ENCODE results near the gene BICDL1. TPM values are rescaled to one million over a fixed set of nuclear protein-coding genes. Genes with fewer than 3 reads are reported as not detected.
"Not testable (repeated sequence)": the region's sequence is repeated elsewhere in the genome, so short reads cannot be mapped to it uniquely, and the experiment has no call there.

The BICDL1 gene
- total RNA-seq, 1 experiment from 2014 or later: 3.6 TPM

DNA sequence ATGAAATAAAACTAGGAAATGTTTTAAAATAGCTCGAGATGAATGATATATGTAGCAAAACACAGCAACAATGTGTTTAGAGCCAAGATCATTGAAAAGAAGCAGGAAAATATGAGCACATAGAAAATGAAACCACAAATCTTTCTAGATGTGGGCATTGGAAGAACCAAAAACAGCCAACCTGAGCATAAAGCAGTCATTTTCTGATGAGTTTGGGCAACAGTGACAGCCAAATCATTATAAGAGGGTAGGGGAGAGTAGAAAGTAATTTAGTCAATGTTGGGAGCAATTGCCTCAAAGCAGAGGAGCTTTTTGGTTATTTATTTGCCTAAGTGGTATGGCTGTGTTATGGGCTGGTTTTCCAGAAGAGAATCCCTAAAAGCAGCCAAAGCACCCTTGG is 8.8 kb upstream of the BICDL1 start:
- H3K4me3 ChIP-seq (ENCODE audit: low read length): no peak overlapping the region
- H3K36me3 ChIP-seq (ENCODE audit: low read depth, low read length): no peaks in the 10 kb centered on the region
- no peaks in the 10 kb centered on the region for H3F3A ChIP-seq (ENCODE audit: low read length, unreplicated experiment)
- no peaks in the 10 kb centered on the region for H3K79me2 ChIP-seq (ENCODE audit: low read length)
- no peaks in the 10 kb centered on the region for H4K20me1 ChIP-seq (ENCODE audit: low read length)
- H2AFZ ChIP-seq (ENCODE audit: low read length): no peak overlapping the region
- H3K27me3 ChIP-seq (ENCODE audit: low read length): peaks cover 31% of the 10 kb centered on the region
- H3K9ac ChIP-seq (ENCODE audit: low read length): no peak overlapping the region
- no peaks in the 10 kb centered on the region for H3K4me1 ChIP-seq (ENCODE audit: insufficient read depth, low read length)
- CTCF ChIA-PET: interaction anchor here (1.4 kb wide), 1 partner anchor 41 kb away, joined by 4 read pairs; no protein-coding TSS in a partner anchor
- TF ChIP-seq, protein P1, sequence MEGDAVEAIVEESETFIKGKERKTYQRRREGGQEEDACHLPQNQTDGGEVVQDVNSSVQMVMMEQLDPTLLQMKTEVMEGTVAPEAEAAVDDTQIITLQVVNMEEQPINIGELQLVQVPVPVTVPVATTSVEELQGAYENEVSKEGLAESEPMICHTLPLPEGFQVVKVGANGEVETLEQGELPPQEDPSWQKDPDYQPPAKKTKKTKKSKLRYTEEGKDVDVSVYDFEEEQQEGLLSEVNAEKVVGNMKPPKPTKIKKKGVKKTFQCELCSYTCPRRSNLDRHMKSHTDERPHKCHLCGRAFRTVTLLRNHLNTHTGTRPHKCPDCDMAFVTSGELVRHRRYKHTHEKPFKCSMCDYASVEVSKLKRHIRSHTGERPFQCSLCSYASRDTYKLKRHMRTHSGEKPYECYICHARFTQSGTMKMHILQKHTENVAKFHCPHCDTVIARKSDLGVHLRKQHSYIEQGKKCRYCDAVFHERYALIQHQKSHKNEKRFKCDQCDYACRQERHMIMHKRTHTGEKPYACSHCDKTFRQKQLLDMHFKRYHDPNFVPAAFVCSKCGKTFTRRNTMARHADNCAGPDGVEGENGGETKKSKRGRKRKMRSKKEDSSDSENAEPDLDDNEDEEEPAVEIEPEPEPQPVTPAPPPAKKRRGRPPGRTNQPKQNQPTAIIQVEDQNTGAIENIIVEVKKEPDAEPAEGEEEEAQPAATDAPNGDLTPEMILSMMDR (conservative IDR thresholded peaks at IDR 0.05; ENCODE audit: low read depth, low read length): no peak
- no peak for TF ChIP-seq EZH2phosphoT487 (IDR thresholded peaks at IDR 0.05; ENCODE audit: borderline replicate concordance, low read length)
- no peak for TF ChIP-seq EZH2 (IDR thresholded peaks at IDR 0.05; ENCODE audit: low read length, unreplicated experiment)
- no peaks in the 10 kb centered on the region for H3K9me2 ChIP-seq (replicated peaks; ENCODE audit: low read length)
- ATAC-seq (no peak), DNase-seq (no peak)
- POLR2A ChIA-PET (ENCODE audit: unreplicated experiment): no interaction called here
- intact Hi-C loops (cut with micrococcal nuclease): no loop called here
- H3K27ac ChIP-seq (ENCODE audit: low read length): no peak overlapping the region
- H3K4me2 ChIP-seq (ENCODE audit: low read length): no peak overlapping the region
- H3K9me3 ChIP-seq (ENCODE audit: low read length): no peaks in the 10 kb centered on the region
- no TSS peak for BruUV-seq (replicated peaks)

GRCh38 chr12:119980702-119981101 is 8.3 kb upstream of the BICDL1 start:
- H3K9me2 ChIP-seq (replicated peaks; ENCODE audit: low read length); POLR2A ChIA-PET (ENCODE audit: unreplicated experiment); H3K4me1 ChIP-seq (ENCODE audit: insufficient read depth, low read length); H3F3A ChIP-seq (ENCODE audit: low read length, unreplicated experiment); DNase-seq; H4K20me1 ChIP-seq (ENCODE audit: low read length); H2AFZ ChIP-seq (ENCODE audit: low read length); ATAC-seq; H3K9me3 ChIP-seq (ENCODE audit: low read length); H3K79me2 ChIP-seq (ENCODE audit: low read length); H3K27ac ChIP-seq (ENCODE audit: low read length); BruUV-seq (replicated peaks); H3K36me3 ChIP-seq (ENCODE audit: low read depth, low read length); H3K4me3 ChIP-seq (ENCODE audit: low read length); H3K4me2 ChIP-seq (ENCODE audit: low read length); intact Hi-C loops (cut with micrococcal nuclease); H3K9ac ChIP-seq (ENCODE audit: low read length): not testable (repeated sequence)
- CTCF ChIA-PET: interaction anchor here (0.6 to 1.4 kb wide), 2 partner anchors 41 to 111 kb away, joined by 4 to 12 read pairs; no protein-coding TSS in a partner anchor
- peaks cover 31% of the 10 kb centered on the region for H3K27me3 ChIP-seq (ENCODE audit: low read length)

- peak overlapping the region; percentile 38; the same call in 1 of the 2 replicates for H2AFZ ChIP-seq (ENCODE audit: low read length)
- no peak for DNase-seq
- no peaks in the 10 kb centered on the region for H3K36me3 ChIP-seq (ENCODE audit: low read depth, low read length)
- peaks cover 17% of the 10 kb centered on the region for H3K4me1 ChIP-seq (ENCODE audit: insufficient read depth, low read length)
- H3K9me2 ChIP-seq (replicated peaks; ENCODE audit: low read length): no peaks in the 10 kb centered on the region
- H4K20me1 ChIP-seq (ENCODE audit: low read length): no peaks in the 10 kb centered on the region
- TF ChIP-seq EZH2 (IDR thresholded peaks at IDR 0.05; ENCODE audit: low read length, unreplicated experiment) (no peak), EZH2phosphoT487 (IDR thresholded peaks at IDR 0.05; ENCODE audit: borderline replicate concordance, low read length) (no peak)
- TF ChIP-seq, protein P1 (conservative IDR thresholded peaks at IDR 0.05; ENCODE audit: low read depth, low read length): no peak
- intact Hi-C loops (cut with micrococcal nuclease): loop anchor here (2.0 kb wide), 1 partner anchor 23 kb away; no protein-coding TSS in a partner anchor
- H3K27ac ChIP-seq (ENCODE audit: low read length): no peak overlapping the region
- peak overlapping the region; percentile 65 for H3K4me3 ChIP-seq (ENCODE audit: low read length)
- no peaks in the 10 kb centered on the region for H3K79me2 ChIP-seq (ENCODE audit: low read length)
- peaks cover 16% of the 10 kb centered on the region for H3K27me3 ChIP-seq (ENCODE audit: low read length)
- peak overlapping the region; percentile 78 for H3K4me2 ChIP-seq (ENCODE audit: low read length)
- H3K9ac ChIP-seq (ENCODE audit: low read length): no peak overlapping the region
- peak; percentile 39 for ATAC-seq
- ChIA-PET POLR2A (ENCODE audit: unreplicated experiment) (no interaction called here), CTCF (interaction anchor here (0.6 to 1.4 kb wide), 5 partner anchors 15 to 100 kb away, joined by 3 to 9 read pairs (median 6); no protein-coding TSS in a partner anchor)
- no peaks in the 10 kb centered on the region for H3K9me3 ChIP-seq (ENCODE audit: low read length)
- H3F3A ChIP-seq (ENCODE audit: low read length, unreplicated experiment): peaks cover 5% of the 10 kb centered on the region
- BruUV-seq (replicated peaks): no TSS peak
These were observed 310 bp downstream of the BICDL1 start for GRCh38 chr12:119989361-119989730.

Data from PC-3 (cell line).